GM06990 (cell line): ENCODE data around the gene CACHD1.

ENCODE experiments used
- DNase-seq: peaks from one replicate; pipeline ENCODE4 v3.0.0-alpha.2; 2011; ENCODE audit not compliant: insufficient read length; ENCODE audit errors: extremely low read depth
- H3K27me3 ChIP-seq: replicated peaks from 2 replicates; pipeline ENCODE4 v1.6.0; 2011; ENCODE audit warnings: low read length; ENCODE audit not compliant: control insufficient read depth, insufficient read depth
- H3K36me3 ChIP-seq: 2 replicates; pipeline ENCODE4 v1.5.1; 2011; ENCODE audit warnings: low read length; ENCODE audit not compliant: control insufficient read depth, insufficient read depth
- H3K4me3 ChIP-seq: replicated peaks from 2 replicates; pipeline ENCODE4 v1.5.1; 2011; ENCODE audit warnings: low read depth, mild to moderate bottlenecking, control low read depth, low read length
- TF ChIP-seq, protein P1 (sequence below): IDR thresholded peaks from 2 replicates; pipeline ENCODE4 v1.5.1; 2011; ENCODE audit warnings: low read length, control low read depth, mild to moderate bottlenecking, inconsistent platforms; ENCODE audit not compliant: insufficient read depth, poor library complexity, severe bottlenecking

CACHD1 gene

DNA sequence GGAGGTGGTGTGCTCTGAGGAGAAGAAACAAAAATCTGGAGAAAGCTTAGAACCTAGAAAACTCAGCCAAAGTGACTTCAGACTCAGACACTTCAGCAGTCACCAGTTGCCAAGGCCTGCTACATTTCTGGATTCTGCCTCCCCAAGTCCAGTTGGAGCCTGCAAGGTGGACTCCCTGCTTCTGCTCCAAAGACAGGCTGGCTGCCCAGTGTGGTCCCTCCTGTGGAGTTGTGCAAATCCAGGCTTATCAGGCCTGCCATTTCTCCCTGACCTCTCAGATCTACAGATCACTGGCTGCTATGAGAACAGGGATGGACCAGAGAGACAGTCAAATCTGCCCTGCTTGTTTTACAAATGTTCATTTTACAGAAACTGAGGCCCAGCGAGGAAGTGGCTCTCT is 9.9 kb downstream of the CACHD1 start:
- TF ChIP-seq, protein P1, sequence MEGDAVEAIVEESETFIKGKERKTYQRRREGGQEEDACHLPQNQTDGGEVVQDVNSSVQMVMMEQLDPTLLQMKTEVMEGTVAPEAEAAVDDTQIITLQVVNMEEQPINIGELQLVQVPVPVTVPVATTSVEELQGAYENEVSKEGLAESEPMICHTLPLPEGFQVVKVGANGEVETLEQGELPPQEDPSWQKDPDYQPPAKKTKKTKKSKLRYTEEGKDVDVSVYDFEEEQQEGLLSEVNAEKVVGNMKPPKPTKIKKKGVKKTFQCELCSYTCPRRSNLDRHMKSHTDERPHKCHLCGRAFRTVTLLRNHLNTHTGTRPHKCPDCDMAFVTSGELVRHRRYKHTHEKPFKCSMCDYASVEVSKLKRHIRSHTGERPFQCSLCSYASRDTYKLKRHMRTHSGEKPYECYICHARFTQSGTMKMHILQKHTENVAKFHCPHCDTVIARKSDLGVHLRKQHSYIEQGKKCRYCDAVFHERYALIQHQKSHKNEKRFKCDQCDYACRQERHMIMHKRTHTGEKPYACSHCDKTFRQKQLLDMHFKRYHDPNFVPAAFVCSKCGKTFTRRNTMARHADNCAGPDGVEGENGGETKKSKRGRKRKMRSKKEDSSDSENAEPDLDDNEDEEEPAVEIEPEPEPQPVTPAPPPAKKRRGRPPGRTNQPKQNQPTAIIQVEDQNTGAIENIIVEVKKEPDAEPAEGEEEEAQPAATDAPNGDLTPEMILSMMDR, result no peak
- no peak for DNase-seq
- H3K27me3 ChIP-seq, result no peaks in the 10 kb centered on the region
- H3K36me3 ChIP-seq, result no peaks in the 10 kb centered on the region
- no peak overlapping the region for H3K4me3 ChIP-seq

DNA sequence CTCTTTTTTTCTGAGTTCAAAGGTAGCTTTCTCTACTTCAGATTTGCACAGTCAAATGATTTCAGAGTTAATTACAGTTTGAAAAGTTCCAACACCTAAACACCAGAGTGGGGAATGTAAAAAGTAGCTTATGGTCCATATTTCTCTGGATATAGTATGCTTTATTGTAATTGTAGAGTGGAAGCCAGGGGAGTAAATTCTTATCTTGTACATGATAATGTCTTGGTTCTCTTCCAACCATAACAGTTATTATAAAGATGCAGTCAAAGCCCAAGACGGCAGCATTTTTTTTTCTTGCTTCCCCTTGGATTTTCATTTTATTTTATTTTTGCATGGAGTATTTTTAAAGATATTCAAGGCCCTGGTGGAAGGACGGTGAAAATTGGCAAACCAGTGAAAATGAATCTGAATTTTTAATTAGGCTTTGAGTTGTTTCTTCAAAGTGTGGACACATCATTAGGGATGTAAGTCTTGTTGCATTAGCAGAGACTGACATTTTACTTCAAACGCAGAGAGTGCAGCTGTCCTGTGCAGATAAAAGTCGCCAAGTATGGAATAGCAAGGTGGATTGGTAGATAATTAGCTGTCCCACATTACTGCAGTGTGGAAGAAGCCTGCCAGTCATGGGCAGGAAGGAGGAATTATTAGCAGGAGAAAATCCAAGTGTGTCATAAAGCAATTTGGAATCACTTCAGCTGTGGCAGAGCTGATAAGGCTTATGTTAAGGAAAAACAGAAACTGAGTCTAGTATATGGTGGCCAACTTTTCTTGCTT is 11.3 kb downstream of the CACHD1 start:
- DNase-seq, result no peak

DNA sequence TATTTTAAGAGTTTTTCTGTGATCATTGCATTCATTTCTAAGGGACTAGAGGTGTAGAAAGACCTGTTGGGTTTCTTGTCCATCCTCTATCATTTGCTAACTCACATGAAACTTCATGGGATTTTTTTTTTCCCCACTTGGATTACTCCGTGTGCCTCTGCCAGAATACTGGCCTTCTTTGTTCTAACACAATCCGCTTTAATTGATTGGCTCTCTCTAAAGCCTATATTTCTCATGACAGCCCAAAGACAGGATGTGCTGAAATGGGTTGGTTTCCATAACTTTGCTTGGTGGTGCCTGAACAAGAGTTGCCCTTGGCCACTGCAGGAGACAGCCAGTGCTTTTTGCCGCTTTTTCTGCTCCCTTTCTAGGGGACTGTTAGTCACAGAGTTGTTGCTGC is 12.2 kb downstream of the CACHD1 start:
- Histone ChIP-seq H3K36me3 (no peaks in the 10 kb centered on the region), H3K4me3 (no peak overlapping the region), H3K27me3 (no peaks in the 10 kb centered on the region)
- TF ChIP-seq, protein P1, result no peak
- no peak for DNase-seq

More for the DNA sequence above, 11.3 kb downstream of the CACHD1 start:
- TF ChIP-seq, protein P1, result no peak
- Histone ChIP-seq H3K27me3 (no peaks in the 10 kb centered on the region), H3K4me3 (no peak overlapping the region), H3K36me3 (no peaks in the 10 kb centered on the region)

DNA sequence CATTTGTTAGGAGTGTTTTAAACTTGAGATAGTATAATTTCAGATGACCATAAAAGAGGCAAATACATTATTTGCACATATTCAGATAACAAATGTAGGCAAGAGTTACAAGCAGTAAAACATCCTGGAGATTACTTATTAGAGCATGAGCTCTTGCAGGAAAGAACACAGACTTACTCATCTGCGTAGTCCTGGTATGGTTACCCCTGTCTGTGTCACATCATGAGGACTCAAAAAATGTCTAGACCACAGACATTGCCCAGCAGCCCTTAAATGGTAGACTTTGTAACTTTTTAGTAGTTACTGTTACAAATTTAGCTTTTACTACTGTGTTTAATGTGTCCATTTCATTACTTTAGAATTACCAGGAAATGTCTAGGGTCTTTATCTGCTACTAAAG is 12.8 kb downstream of the CACHD1 start:
- H3K27me3 ChIP-seq, result no peaks in the 10 kb centered on the region
- DNase-seq, result no peak
- TF ChIP-seq, protein P1, result no peak
- no peak overlapping the region for H3K4me3 ChIP-seq
- H3K36me3 ChIP-seq, result no peaks in the 10 kb centered on the region

DNA sequence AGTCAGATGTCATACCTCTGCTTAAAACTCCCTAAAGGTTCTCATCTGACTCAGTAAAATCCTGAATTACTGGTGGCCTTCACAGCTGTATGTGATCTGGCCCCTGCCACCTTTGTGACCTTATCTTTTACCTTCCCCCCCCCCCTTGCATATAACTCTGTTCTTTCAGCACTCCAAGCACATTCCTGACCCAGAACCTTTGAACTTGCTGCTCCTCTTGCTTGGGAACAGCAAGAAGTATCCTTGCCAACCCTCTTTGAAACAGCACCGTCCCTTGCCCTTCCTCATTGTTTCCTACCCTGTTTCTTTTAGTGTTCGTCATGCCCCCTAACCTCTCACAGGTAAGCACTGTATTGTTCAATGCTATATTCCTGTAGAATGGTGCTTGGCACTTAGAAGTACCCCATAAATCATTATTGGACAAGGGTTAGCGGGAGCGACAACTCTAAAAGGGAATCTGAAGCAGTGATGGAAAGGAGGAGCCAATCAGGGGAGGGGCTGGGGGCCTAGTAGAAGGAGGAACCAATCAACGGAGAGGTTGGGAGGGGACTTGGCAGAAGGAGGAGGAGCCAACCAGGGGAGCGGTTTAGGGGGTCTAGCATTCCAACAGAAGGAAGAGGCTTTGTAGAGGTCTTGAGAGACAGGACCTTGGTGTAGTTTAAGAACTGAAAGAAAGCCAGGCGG is 13.9 kb downstream of the CACHD1 start:
- Histone ChIP-seq H3K27me3 (no peaks in the 10 kb centered on the region), H3K4me3 (no peak overlapping the region), H3K36me3 (no peaks in the 10 kb centered on the region)
- TF ChIP-seq, protein P1, result no peak
- no peak for DNase-seq
